Fibroblast of lung (primary cell): ENCODE data around the gene TMEM63B. TPM values are rescaled to one million over a fixed set of nuclear protein-coding genes. Genes with fewer than 3 reads are reported as not detected.

Experiments
- DNase-seq, 2 donors: peaks; one replicate each; pipeline versions ENCODE4 v3.0.0 to v3.0.0-alpha.2; 2010; ENCODE audit warnings: low read depth in 2 of 2
- H2AFZ ChIP-seq: 2 replicates; pipeline ENCODE4 v1.5.1; 2012; ENCODE audit warnings: low read length, control low read depth, inconsistent platforms
- H3K27ac ChIP-seq: 2 replicates; pipeline ENCODE4 v1.5.1; 2011; ENCODE audit warnings: low read length, control low read depth; ENCODE audit not compliant: insufficient read depth
- H3K27me3 ChIP-seq: 2 replicates; pipeline ENCODE4 v1.5.1; 2011; ENCODE audit warnings: mild to moderate bottlenecking, low read length; ENCODE audit not compliant: control insufficient read depth, insufficient read depth
- H3K36me3 ChIP-seq: 2 replicates; pipeline ENCODE4 v1.5.1; 2011; ENCODE audit warnings: low read length; ENCODE audit not compliant: control insufficient read depth, insufficient read depth
- H3K4me1 ChIP-seq: 2 replicates; pipeline ENCODE4 v1.5.1; 2011; ENCODE audit warnings: low read length; ENCODE audit not compliant: control insufficient read depth, insufficient read depth; ENCODE audit errors: extremely low read depth
- H3K4me2 ChIP-seq: 2 replicates; pipeline ENCODE4 v1.5.1; 2011; ENCODE audit warnings: low read length, control low read depth; ENCODE audit not compliant: insufficient read depth; ENCODE audit errors: extremely low read depth
- H3K4me3 ChIP-seq, 4 experiments: fragments of 200-600 bp in 1 of 4; sonication (generic) in 1 of 4; replicated peaks in 1 of 4; 2 replicates each; pipeline ENCODE4 v1.5.1; 2011 to 2016; ENCODE audit warnings: low read length in 4 of 4, low read depth in 3 of 4, mild to moderate bottlenecking in 3 of 4, control low read depth in 2 of 4, inconsistent platforms in 1 of 4, mixed read lengths in 1 of 4; ENCODE audit not compliant: insufficient read depth in 1 of 4; ENCODE audit errors: control extremely low read depth in 1 of 4
- H3K79me2 ChIP-seq: 2 replicates; pipeline ENCODE4 v1.5.1; 2012; ENCODE audit warnings: mild to moderate bottlenecking, low read length, inconsistent platforms; ENCODE audit not compliant: control insufficient read depth, insufficient read depth
- H3K9ac ChIP-seq: 2 replicates; pipeline ENCODE4 v1.5.1; 2011; ENCODE audit warnings: mild to moderate bottlenecking, low read length, control low read depth; ENCODE audit not compliant: insufficient read depth
- H3K9me3 ChIP-seq: 2 replicates; pipeline ENCODE4 v1.5.1; 2012; ENCODE audit warnings: low read depth, low read length; ENCODE audit not compliant: control insufficient read depth, insufficient read depth
- H4K20me1 ChIP-seq: 2 replicates; pipeline ENCODE4 v1.5.1; 2011; ENCODE audit warnings: low read length; ENCODE audit not compliant: control insufficient read depth, insufficient read depth; ENCODE audit errors: extremely low read depth
- CTCF ChIP-seq, 2 donors: IDR thresholded peaks in 1 of 2; conservative IDR thresholded peaks in 1 of 2; 1 replicate in 1 of 2; 2 replicates in 1 of 2; pipeline ENCODE4 v1.5.1; 2011 to 2012; ENCODE audit warnings: low read length in 2 of 2, control low read depth in 1 of 2, inconsistent platforms in 1 of 2, low read depth in 1 of 2, mild to moderate bottlenecking in 1 of 2
- EZH2 ChIP-seq: IDR thresholded peaks from 2 replicates; pipeline ENCODE4 v1.5.1; 2012; ENCODE audit warnings: low read length, control low read depth, mild to moderate bottlenecking; ENCODE audit errors: missing control alignments
- polyA plus RNA-seq, 2 donors: library from polyadenylated mRNA; depleted of rRNA in 1 of 2; stranded (reverse) in 1 of 2; unstranded in 1 of 2; fragments of >200 nt; gene quantifications; 2 replicates each; pipeline ENCODE4 v1.2.1, GENCODE V29; 2011 to 2012; ENCODE audit warnings: missing spikeins in 1 of 2
- total RNA-seq: library from RNA; depleted of rRNA; stranded (reverse); fragments of >200 nt; gene quantifications from 2 replicates; pipeline ENCODE4 v1.2.1, GENCODE V29; 2014

TMEM63B gene
- total and polyA plus RNA-seq, 2 donors (not counting 1 experiment from before 2014, with no cell fraction given): 32.2 to 42.1 TPM

- H3K4me2 ChIP-seq: no peak within 1 kb of the TSS
- no peaks in the 10 kb centered on the region for H3K27me3 ChIP-seq
- H3K9ac ChIP-seq: no peak within 1 kb of the TSS
- H3K27ac ChIP-seq: no peak within 1 kb of the TSS
- no peaks in the 10 kb centered on the region for H3K36me3 ChIP-seq
- H4K20me1 ChIP-seq: no peaks in the 10 kb centered on the region
- H3K79me2 ChIP-seq: no peaks in the 10 kb centered on the region
- no peak for TF ChIP-seq EZH2
- TF ChIP-seq CTCF (conservative IDR thresholded peaks at IDR 0.05 in 1 of 2, IDR thresholded peaks at IDR 0.05 in 1 of 2; ENCODE audit: low read depth in 1 of 2, low read length in 2 of 2): no peak
- H3K9me3 ChIP-seq: no peaks in the 10 kb centered on the region
- H3K4me3 ChIP-seq: no peak within 1 kb of the TSS
- DNase-seq: no peak
- no peaks in the 10 kb centered on the region for H3K4me1 ChIP-seq
- H2AFZ ChIP-seq: no peak within 1 kb of the TSS
These were observed 31.4 kb downstream of the TMEM63B start, which contains the start of gene CAPN11 for GRCh38 chr6:44158770-44159228. Gene CAPN11 (plus strand): TSS chr6:44158820. CDS start chr6:44158849, 29 bp downstream.

GRCh38 chr6:44161997-44162338, 34.6 kb downstream of the TMEM63B start:
- Histone ChIP-seq H3K27me3 (peaks cover 5% of the 10 kb centered on the region), H3K36me3 (no peaks in the 10 kb centered on the region), H4K20me1 (no peaks in the 10 kb centered on the region), H3K27ac (no peak overlapping the region), H3K4me2 (no peak overlapping the region), H3K9me3 (no peaks in the 10 kb centered on the region), H2AFZ (no peak overlapping the region), H3K79me2 (no peaks in the 10 kb centered on the region), H3K4me1 (no peaks in the 10 kb centered on the region), H3K4me3 (no peak overlapping the region), H3K9ac (no peak overlapping the region)
- DNase-seq: peak; percentile 8 to 59
- no peak for TF ChIP-seq EZH2
- TF ChIP-seq CTCF (conservative IDR thresholded peaks at IDR 0.05 in 1 of 2, IDR thresholded peaks at IDR 0.05 in 1 of 2; ENCODE audit: low read depth in 1 of 2, low read length in 2 of 2): no peak

- Histone ChIP-seq H3K79me2 (no peaks in the 10 kb centered on the region), H3K4me2 (no peak overlapping the region), H2AFZ (no peak overlapping the region), H3K4me1 (no peaks in the 10 kb centered on the region), H3K27me3 (peaks cover 5% of the 10 kb centered on the region), H3K4me3 (no peak overlapping the region), H3K27ac (no peak overlapping the region), H4K20me1 (no peaks in the 10 kb centered on the region), H3K9ac (no peak overlapping the region), H3K9me3 (no peaks in the 10 kb centered on the region), H3K36me3 (no peaks in the 10 kb centered on the region)
- DNase-seq: peak in 1 of 2 donors; percentile 14
- TF ChIP-seq EZH2 (no peak), CTCF (conservative IDR thresholded peaks at IDR 0.05 in 1 of 2, IDR thresholded peaks at IDR 0.05 in 1 of 2; ENCODE audit: low read depth in 1 of 2, low read length in 2 of 2) (no peak)
These were observed 35.7 kb downstream of the TMEM63B start for GRCh38 chr6:44162876-44163625.
